PC-9 (cell line): ENCODE results near the gene SMIM28. TPM values are rescaled to one million over a fixed set of nuclear protein-coding genes. Genes with fewer than 3 reads are reported as not detected.

Source experiments
- BruUV-seq: library from RNA; stranded (reverse); fragments of 400-500 nt; replicated peaks from 2 replicates; lab custom pipeline; 2021; lab: Mats Ljungman, UMichigan
- CTCF ChIA-PET: fragments of 300-600 bp; sonication (Branson Sonifier 250); formaldehyde crosslinking; loops from one replicate; lab custom pipeline; 2022; ENCODE audit warnings: antibody characterized with exemption; lab: Charles Lee
- POLR2A ChIA-PET: fragments of 300-600 bp; sonication (Branson Sonifier 250); formaldehyde crosslinking; loops from one replicate; lab custom pipeline; 2022; ENCODE audit warnings: antibody characterized with exemption; ENCODE audit not compliant: unreplicated experiment; lab: Charles Lee
- DNase-seq, 2 experiments: peaks; one replicate each; pipeline versions ENCODE4 v3.0.0 to v3.0.0-alpha.2; 2015 to 2022; ENCODE audit warnings: mixed read lengths in 1 of 2
- H2AFZ ChIP-seq: fragments of 200-600 bp; sonication (generic); 2 replicates; pipeline ENCODE4 v1.8.1; 2017; ENCODE audit warnings: antibody characterized with exemption
- H3F3A ChIP-seq: fragments of 200-600 bp; sonication (generic); 2 replicates; pipeline ENCODE4 v1.8.1; 2017; ENCODE audit warnings: antibody characterized with exemption, mild to moderate bottlenecking, low read depth; ENCODE audit not compliant: insufficient read depth
- H3K27ac ChIP-seq: fragments of 200-600 bp; sonication (generic); 2 replicates; pipeline ENCODE4 v1.6.1; 2016; ENCODE audit warnings: mixed run types
- H3K27me3 ChIP-seq: fragments of 200-600 bp; sonication (generic); 2 replicates; pipeline ENCODE4 v1.6.1; 2016; ENCODE audit warnings: low read depth, mixed run types; ENCODE audit not compliant: insufficient read depth
- H3K36me3 ChIP-seq: fragments of 200-600 bp; sonication (generic); 2 replicates; pipeline ENCODE4 v1.6.1; 2016; ENCODE audit warnings: low read depth, mixed run types
- H3K4me1 ChIP-seq: fragments of 200-600 bp; sonication (generic); replicated peaks from 2 replicates; pipeline ENCODE4 v1.6.1; 2016; ENCODE audit warnings: mixed run types; ENCODE audit not compliant: insufficient read depth
- H3K4me2 ChIP-seq: fragments of 200-600 bp; sonication (generic); 2 replicates; pipeline ENCODE4 v1.6.1; 2017; ENCODE audit warnings: mixed run types
- H3K4me3 ChIP-seq: fragments of 200-600 bp; sonication (generic); 2 replicates; pipeline ENCODE4 v1.6.1; 2016; ENCODE audit warnings: mixed run types
- H3K79me2 ChIP-seq: fragments of 200-600 bp; sonication (generic); 2 replicates; pipeline ENCODE4 v1.6.1; 2017; ENCODE audit warnings: low read depth, mixed run types
- H3K9me2 ChIP-seq: fragments of 200-600 bp; sonication (generic); 2 replicates; pipeline ENCODE4 v1.8.1; 2017; ENCODE audit warnings: mild to moderate bottlenecking; ENCODE audit not compliant: insufficient read depth
- H3K9me3 ChIP-seq: fragments of 200-600 bp; sonication (generic); 2 replicates; pipeline ENCODE4 v1.8.1; 2016; ENCODE audit warnings: low read depth; ENCODE audit not compliant: insufficient read depth
- H4K20me1 ChIP-seq: fragments of 200-600 bp; sonication (generic); 2 replicates; pipeline ENCODE4 v1.8.1; 2017; ENCODE audit not compliant: insufficient read depth
- CTCF ChIP-seq: fragments of 200-600 bp; sonication (generic); conservative IDR thresholded peaks from 2 replicates; pipeline ENCODE4 v1.6.1; 2017; ENCODE audit warnings: mixed run types, antibody characterized with exemption, mild to moderate bottlenecking, moderate library complexity
- EZH2 ChIP-seq: fragments of 200-600 bp; sonication (generic); IDR thresholded peaks from 2 replicates; pipeline ENCODE4 v1.8.0; 2017; ENCODE audit warnings: antibody characterized with exemption, low read depth
- intact Hi-C: fragments of 100-400 bp; cut with micrococcal nuclease; formaldehyde crosslinking; loops from one replicate; pipeline ENCODE4 v1.10.0; 2022; ENCODE audit not compliant: unreplicated experiment
- total RNA-seq: library from RNA; stranded (reverse); gene quantifications from 2 replicates; pipeline ENCODE4 v1.2.3, GENCODE V29; 2021

Gene SMIM28
- total RNA-seq, 1 experiment from 2014 or later: not detected

DNA sequence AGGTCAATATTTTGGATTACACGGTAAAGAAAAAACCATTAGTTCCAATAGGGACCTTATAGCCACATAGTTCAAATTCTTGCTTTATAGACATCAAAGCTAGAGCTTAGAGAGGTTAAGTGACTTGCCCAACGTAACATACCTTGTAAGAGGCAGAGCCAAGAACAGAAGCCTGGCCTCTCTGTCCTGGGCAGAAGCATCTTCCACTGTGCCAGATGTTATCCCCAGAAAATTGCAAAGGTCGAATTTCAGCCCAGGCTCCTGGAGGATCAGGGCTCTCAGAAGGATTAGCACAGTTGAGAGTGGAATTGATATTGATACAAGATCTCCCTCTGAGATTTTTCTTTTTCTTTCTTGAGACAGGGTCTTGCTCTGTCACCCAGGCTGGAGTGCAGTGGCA is 6.1 kb downstream of the SMIM28 start:
- Histone ChIP-seq H3K27me3 (no peaks in the 10 kb centered on the region), H3K4me1 (peaks cover 22% of the 10 kb centered on the region), H3K79me2 (no peaks in the 10 kb centered on the region), H3F3A (no peaks in the 10 kb centered on the region; the same call in 1 of the 2 replicates), H3K27ac (no peak overlapping the region), H2AFZ (no peak overlapping the region), H4K20me1 (no peaks in the 10 kb centered on the region), H3K4me3 (no peak overlapping the region), H3K9me3 (no peaks in the 10 kb centered on the region), H3K4me2 (no peak overlapping the region), H3K36me3 (no peaks in the 10 kb centered on the region), H3K9me2 (no peaks in the 10 kb centered on the region)
- intact Hi-C loops: no loop called here
- DNase-seq: peak in 1 of 2 experiments; percentile 38
- CTCF ChIA-PET: no interaction called here
- no TSS peak for BruUV-seq
- POLR2A ChIA-PET: no interaction called here
- TF ChIP-seq CTCF: no peak
- no peak for TF ChIP-seq EZH2

DNA sequence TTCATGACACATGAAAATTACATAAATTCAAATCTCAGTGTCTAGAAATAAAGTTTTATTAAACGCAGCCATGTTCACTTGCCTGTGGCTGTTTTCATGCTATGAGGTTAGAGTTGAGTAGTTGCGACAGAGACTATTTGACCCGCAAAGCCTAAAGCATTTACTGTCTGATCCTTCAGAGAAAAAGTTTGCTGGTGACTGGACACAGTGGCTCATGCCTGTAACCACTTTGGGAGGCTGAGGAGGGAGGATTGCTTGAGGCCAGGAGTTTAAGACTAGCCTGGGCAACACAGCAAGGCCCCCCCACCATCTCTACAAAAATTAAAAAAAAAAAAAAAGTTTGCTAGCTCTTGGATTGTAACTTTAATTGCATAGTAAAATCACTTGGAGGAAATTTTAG is 9.2 kb downstream of the SMIM28 start:
- H3K9me2 ChIP-seq: no peaks in the 10 kb centered on the region
- H3K27me3 ChIP-seq: no peaks in the 10 kb centered on the region
- ChIA-PET POLR2A (no interaction called here), CTCF (no interaction called here)
- no peaks in the 10 kb centered on the region for H4K20me1 ChIP-seq
- no peaks in the 10 kb centered on the region for H3K79me2 ChIP-seq
- H3F3A ChIP-seq: no peaks in the 10 kb centered on the region; the same call in 1 of the 2 replicates
- no TSS peak for BruUV-seq
- H2AFZ ChIP-seq: no peak overlapping the region
- no peaks in the 10 kb centered on the region for H3K36me3 ChIP-seq
- intact Hi-C loops: no loop called here
- no peak overlapping the region for H3K4me2 ChIP-seq
- TF ChIP-seq CTCF (no peak), EZH2 (no peak)
- DNase-seq: no peak
- no peak overlapping the region for H3K4me3 ChIP-seq
- H3K4me1 ChIP-seq: peaks cover 22% of the 10 kb centered on the region
- H3K27ac ChIP-seq: no peak overlapping the region
- no peaks in the 10 kb centered on the region for H3K9me3 ChIP-seq

- Histone ChIP-seq H3K9me2 (no peaks in the 10 kb centered on the region), H3K4me3 (no peak overlapping the region), H3F3A (no peaks in the 10 kb centered on the region), H3K79me2 (no peaks in the 10 kb centered on the region), H3K27ac (no peak overlapping the region), H3K27me3 (no peaks in the 10 kb centered on the region), H3K36me3 (no peaks in the 10 kb centered on the region), H3K4me2 (no peak overlapping the region), H3K4me1 (peaks cover 17% of the 10 kb centered on the region), H4K20me1 (no peaks in the 10 kb centered on the region), H2AFZ (no peak overlapping the region), H3K9me3 (no peaks in the 10 kb centered on the region)
- DNase-seq: peak in 1 of 2 experiments; percentile 44
- intact Hi-C loops: no loop called here
- ChIA-PET POLR2A (no interaction called here), CTCF (no interaction called here)
- TF ChIP-seq EZH2 (no peak), CTCF (no peak)
- no TSS peak for BruUV-seq
Measured at GRCh38 chr6:138387577-138388368, 10.1 kb downstream of the SMIM28 start.
